AG10803 (cell line): Measurements from ENCODE around the gene TCAP.

Experiments used
- DNase-seq: peaks from one replicate; pipeline ENCODE4 v3.0.0; 2010; ENCODE audit warnings: low read depth
- H3K4me3 ChIP-seq: 2 replicates; pipeline ENCODE4 v1.5.1; 2011; ENCODE audit warnings: mild to moderate bottlenecking, low read length, control low read depth
- CTCF ChIP-seq: conservative IDR thresholded peaks from 2 replicates; pipeline ENCODE4 v1.5.1; 2011; ENCODE audit warnings: mild to moderate bottlenecking, low read length, control low read depth, inconsistent platforms

Gene TCAP

GRCh38 chr17:39663340-39663687, 1.8 kb upstream of the TCAP start:
- no peak for TF ChIP-seq CTCF
- no peak for DNase-seq
- no peak overlapping the region for H3K4me3 ChIP-seq

GRCh38 chr17:39663688-39664580, 1.2 kb upstream of the TCAP start:
- no peak for DNase-seq
- no peak for TF ChIP-seq CTCF

GRCh38 chr17:39665642-39666224, 584 bp downstream of the TCAP start:
- H3K4me3 ChIP-seq, result no peak overlapping the region
- peak; percentile 19 for TF ChIP-seq CTCF
- no peak for DNase-seq

More at GRCh38 chr17:39663688-39664580, 1.2 kb upstream of the TCAP start:
- no peak overlapping the region for H3K4me3 ChIP-seq

- DNase-seq, result no peak
- no peak overlapping the region for H3K4me3 ChIP-seq
- no peak for TF ChIP-seq CTCF
Observed at GRCh38 chr17:39666231-39666600, 1.1 kb downstream of the TCAP start.

- H3K4me3 ChIP-seq, result no peak overlapping the region
- DNase-seq, result no peak
- TF ChIP-seq CTCF, result no peak
Observed at GRCh38 chr17:39666601-39667261, 1.6 kb downstream of the TCAP start.

- TF ChIP-seq CTCF, result no peak
- H3K4me3 ChIP-seq, result no peak overlapping the region
- no peak for DNase-seq
Observed at GRCh38 chr17:39667262-39667944, 2.3 kb downstream of the TCAP start.
